ENCODE measurements around the gene DNAJA2.
"Not testable (repeated sequence)": the region's sequence is repeated elsewhere in the genome, so short reads cannot be mapped to it uniquely, and the experiment has no call there.

DNAJA2 gene
- 112 to 279 (median 194) reads per million in 9 experiments for total RNA-seq

DNA sequence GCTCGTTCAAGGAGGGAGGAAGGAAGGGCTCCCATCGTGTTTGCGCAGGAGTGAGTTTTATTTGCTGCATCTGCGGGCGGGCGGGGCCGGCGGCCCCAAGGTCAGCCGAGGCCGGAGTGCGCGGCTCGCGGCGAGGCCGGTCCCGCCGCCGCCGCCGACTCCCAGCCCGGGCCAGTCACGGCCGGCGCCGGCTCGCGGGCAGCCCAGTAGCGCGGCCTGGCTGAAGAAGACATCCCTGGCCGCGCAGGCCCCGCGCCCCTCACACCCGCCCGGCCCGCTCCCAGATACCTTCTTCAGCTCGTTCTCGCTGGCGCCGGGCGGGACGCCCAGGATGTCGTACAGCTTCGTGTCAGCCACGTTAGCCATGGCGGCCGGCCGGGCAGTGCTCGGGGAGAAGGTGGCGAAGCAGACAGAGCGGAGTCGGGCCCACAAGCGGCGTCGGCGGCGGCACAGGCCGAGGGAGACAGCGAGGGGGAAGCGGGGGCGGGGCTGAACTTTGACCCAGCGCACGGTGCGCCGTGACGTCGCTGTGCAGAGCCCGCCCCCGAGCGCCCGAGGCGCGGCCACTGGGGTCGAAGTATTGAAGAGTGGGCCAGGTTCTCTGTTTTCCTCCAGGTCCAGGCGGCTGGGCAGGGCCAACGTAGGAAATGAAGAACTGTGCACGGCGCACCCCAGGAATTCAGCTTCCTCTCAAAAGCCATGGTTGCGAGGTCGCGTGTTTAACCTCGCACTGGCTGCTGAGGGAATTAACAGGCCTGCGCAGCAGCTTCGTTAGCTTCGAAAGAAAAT, at the start of gene DNAJA2:
DNAJA2 (minus strand) TSS at position 468 of the 789 bp plus-strand sequence; CDS start at position 366, 102 bp downstream.
- ATAC-seq (replicated peaks): peak; percentile 90

DNA sequence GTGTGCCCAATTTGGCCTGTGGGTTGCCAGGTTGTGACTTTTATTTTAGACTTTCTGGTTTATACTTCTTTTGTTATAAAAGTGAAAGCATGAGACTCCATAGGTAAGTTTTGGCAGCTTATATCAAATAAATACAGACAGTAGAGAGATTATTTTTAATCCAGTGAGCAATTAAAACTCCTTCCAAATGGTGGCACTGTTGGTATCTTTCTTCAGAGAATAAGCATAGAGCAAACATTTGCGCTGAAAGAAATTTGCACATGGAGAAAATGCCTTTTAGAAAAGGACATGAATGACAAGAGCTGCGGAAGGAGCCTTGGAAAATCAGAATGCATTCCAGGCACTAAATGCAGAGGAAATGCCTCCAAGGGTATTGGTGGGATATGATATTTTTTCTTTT, 46.1 kb upstream of the DNAJA2 start:
- Mint-ChIP-seq H3K27ac (no peak overlapping the region), H3K36me3 (ENCODE audit: insufficient read depth) (no peaks in the 10 kb centered on the region), H3K27me3 (peaks cover 0 to 6% of the 10 kb centered on the region in 2 donors), H3K4me1 (ENCODE audit: low read depth in 2 of 2) (peaks cover 17 to 19% of the 10 kb centered on the region in 2 donors), H3K9me3 (no peaks in the 10 kb centered on the region), H3K4me3 (no peak overlapping the region)
- no peak for ATAC-seq (replicated peaks)
- no peak for DNase-seq

More for the DNA sequence above, at the start of gene DNAJA2:
- Mint-ChIP-seq H3K27me3 (no peaks in the 10 kb centered on the region), H3K9me3 (no peaks in the 10 kb centered on the region), H3K4me1 (ENCODE audit: low read depth in 2 of 2) (peaks cover 24 to 37% of the 10 kb centered on the region in 2 donors), H3K36me3 (ENCODE audit: insufficient read depth) (peaks cover 61% of the 10 kb centered on the region), H3K4me3 (peak within 1 kb of the TSS; percentile 90 to 91), H3K27ac (peak within 1 kb of the TSS; percentile 99)
- peak; percentile 92 to 93 (median 92) for DNase-seq

- no peaks in the 10 kb centered on the region for H3K36me3 Mint-ChIP-seq (ENCODE audit: insufficient read depth)
- no peak overlapping the region for H3K4me3 Mint-ChIP-seq
- DNase-seq (peak in 2 of 3 experiments; percentile 25 to 30), ATAC-seq (replicated peaks) (peak; percentile 84)
- H3K27ac Mint-ChIP-seq: no peak overlapping the region
- H3K4me1 Mint-ChIP-seq (ENCODE audit: low read depth in 2 of 2): peaks cover 17 to 19% of the 10 kb centered on the region in 2 donors
- H3K27me3 Mint-ChIP-seq: peaks cover 0 to 6% of the 10 kb centered on the region in 2 donors
- no peaks in the 10 kb centered on the region for H3K9me3 Mint-ChIP-seq
These were observed 44.9 kb upstream of the DNAJA2 start for GRCh38 chr16:47018223-47018891.

- peaks cover 0 to 3% of the 10 kb centered on the region in 2 donors for H3K27me3 Mint-ChIP-seq
- H3K9me3 Mint-ChIP-seq: no peaks in the 10 kb centered on the region
- H3K4me1 Mint-ChIP-seq (ENCODE audit: low read depth in 2 of 2): peaks cover 17 to 19% of the 10 kb centered on the region in 2 donors
- peak overlapping the region in 1 of 2 donors; percentile 73 for H3K27ac Mint-ChIP-seq
- no peaks in the 10 kb centered on the region for H3K36me3 Mint-ChIP-seq (ENCODE audit: insufficient read depth)
- DNase-seq: no peak
- ATAC-seq (replicated peaks): no peak
- H3K4me3 Mint-ChIP-seq: peak overlapping the region in 1 of 2 donors; percentile 35
These were observed 44.2 kb upstream of the DNAJA2 start for GRCh38 chr16:47017636-47018035.

DNA sequence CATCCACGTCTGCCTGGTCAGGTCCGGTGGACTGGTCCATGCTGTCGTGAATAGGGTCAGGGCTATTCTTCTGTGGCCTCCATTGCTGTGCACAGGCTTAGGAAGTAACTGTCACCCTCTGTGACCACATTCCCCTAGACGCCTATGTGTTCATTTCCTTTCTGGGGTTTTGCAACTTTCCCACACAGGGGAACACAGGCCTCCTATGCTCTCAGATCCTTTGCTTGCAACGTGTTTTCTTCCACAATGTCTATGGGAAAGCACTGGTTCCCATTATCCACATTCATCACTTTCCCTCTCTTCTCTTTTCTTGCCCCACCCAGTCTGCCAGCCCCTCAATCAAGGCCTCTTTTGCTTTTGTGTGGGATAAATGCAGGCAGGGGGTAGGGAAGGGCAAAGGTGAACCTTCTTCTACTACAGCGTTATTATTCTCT, 43.2 kb upstream of the DNAJA2 start:
- peak overlapping the region in 1 of 2 donors; percentile 15 for H3K27ac Mint-ChIP-seq
- H3K4me3 Mint-ChIP-seq: peak overlapping the region; percentile 43 to 55
- DNase-seq: peak; percentile 10 to 27 (median 11)
- peak; percentile 92 for ATAC-seq (replicated peaks)
- H3K27me3 Mint-ChIP-seq: no peaks in the 10 kb centered on the region
- no peaks in the 10 kb centered on the region for H3K36me3 Mint-ChIP-seq (ENCODE audit: insufficient read depth)
- no peaks in the 10 kb centered on the region for H3K9me3 Mint-ChIP-seq
- H3K4me1 Mint-ChIP-seq (ENCODE audit: low read depth in 2 of 2): peaks cover 17 to 19% of the 10 kb centered on the region in 2 donors

GRCh38 chr16:47013910-47014309, 40.4 kb upstream of the DNAJA2 start:
- DNase-seq (no peak), ATAC-seq (replicated peaks) (no peak)
- H3K27me3 Mint-ChIP-seq: no peaks in the 10 kb centered on the region
- peaks cover 17 to 19% of the 10 kb centered on the region in 2 donors for H3K4me1 Mint-ChIP-seq (ENCODE audit: low read depth in 2 of 2)
- no peaks in the 10 kb centered on the region for H3K9me3 Mint-ChIP-seq
- no peak overlapping the region for H3K4me3 Mint-ChIP-seq
- no peak overlapping the region for H3K27ac Mint-ChIP-seq
- H3K36me3 Mint-ChIP-seq (ENCODE audit: insufficient read depth): no peaks in the 10 kb centered on the region

- Mint-ChIP-seq H3K4me1 (ENCODE audit: low read depth in 2 of 2) (peaks cover 17 to 19% of the 10 kb centered on the region in 2 donors), H3K36me3 (ENCODE audit: insufficient read depth) (no peaks in the 10 kb centered on the region), H3K4me3 (no peak overlapping the region), H3K27ac (no peak overlapping the region), H3K9me3 (no peaks in the 10 kb centered on the region), H3K27me3 (no peaks in the 10 kb centered on the region)
- DNase-seq (no peak), ATAC-seq (replicated peaks) (no peak)
These were observed 39.7 kb upstream of the DNAJA2 start for GRCh38 chr16:47013172-47013571.

DNA sequence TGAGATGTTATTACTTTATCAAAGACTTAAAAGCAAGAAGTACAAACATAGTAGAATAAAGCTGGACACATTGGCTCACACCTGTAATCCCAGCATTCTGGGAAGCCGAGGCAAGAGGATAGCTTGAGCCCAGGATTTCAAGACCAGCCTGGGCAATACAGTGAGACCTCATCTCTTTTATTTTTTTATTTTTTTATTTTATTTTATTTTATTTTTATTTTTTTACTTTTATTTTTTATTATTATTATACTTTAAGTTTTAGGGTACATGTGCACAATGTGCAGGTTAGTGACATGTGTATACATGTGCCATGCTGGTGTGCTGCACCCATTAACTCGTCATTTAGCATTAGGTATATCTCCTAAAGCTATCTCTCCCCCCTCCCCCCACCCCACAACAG, 37.3 kb upstream of the DNAJA2 start:
- H3K27ac Mint-ChIP-seq: not testable (repeated sequence)

DNA sequence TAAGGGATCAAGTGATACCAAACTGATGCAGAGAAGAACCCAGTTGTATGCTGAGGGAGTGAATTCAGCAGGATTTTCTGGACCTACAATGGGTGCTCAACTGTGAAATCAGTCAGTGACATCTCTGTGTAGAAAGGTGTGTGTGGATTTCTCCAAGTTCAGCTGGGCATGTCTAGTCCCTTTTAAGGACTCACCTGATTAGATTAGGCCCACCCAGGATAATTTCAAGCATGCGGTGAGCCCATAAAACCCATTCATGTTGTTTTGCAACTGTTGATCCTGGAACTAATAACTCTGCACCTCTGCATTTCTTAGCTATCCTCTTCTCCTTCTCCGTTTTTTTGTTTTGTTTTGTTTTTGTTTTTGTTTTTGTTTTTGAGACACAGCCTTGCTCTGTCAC, 35.1 kb upstream of the DNAJA2 start:
- no peaks in the 10 kb centered on the region for H3K4me1 Mint-ChIP-seq (ENCODE audit: low read depth in 2 of 2)
- DNase-seq (no peak), ATAC-seq (replicated peaks) (no peak)
- no peaks in the 10 kb centered on the region for H3K27me3 Mint-ChIP-seq
- H3K9me3 Mint-ChIP-seq: no peaks in the 10 kb centered on the region
- H3K36me3 Mint-ChIP-seq (ENCODE audit: insufficient read depth): no peaks in the 10 kb centered on the region
- H3K27ac Mint-ChIP-seq: peak overlapping the region in 1 of 2 donors; percentile 49
- no peak overlapping the region for H3K4me3 Mint-ChIP-seq

More for the DNA sequence above, 37.3 kb upstream of the DNAJA2 start:
- not testable (repeated sequence) for ATAC-seq (replicated peaks); H3K36me3 Mint-ChIP-seq (ENCODE audit: insufficient read depth); H3K4me3 Mint-ChIP-seq; H3K4me1 Mint-ChIP-seq (ENCODE audit: low read depth in 2 of 2); H3K27me3 Mint-ChIP-seq; DNase-seq; H3K9me3 Mint-ChIP-seq

- DNase-seq (no peak), ATAC-seq (replicated peaks) (no peak)
- no peaks in the 10 kb centered on the region for H3K4me1 Mint-ChIP-seq (ENCODE audit: low read depth in 2 of 2)
- no peaks in the 10 kb centered on the region for H3K36me3 Mint-ChIP-seq (ENCODE audit: insufficient read depth)
- H3K4me3 Mint-ChIP-seq: no peak overlapping the region
- H3K27me3 Mint-ChIP-seq: no peaks in the 10 kb centered on the region
- H3K27ac Mint-ChIP-seq: no peak overlapping the region
- H3K9me3 Mint-ChIP-seq: no peaks in the 10 kb centered on the region
These were observed 34.7 kb upstream of the DNAJA2 start for GRCh38 chr16:47008174-47008573.

GRCh38 chr16:47004652-47005051, 31.2 kb upstream of the DNAJA2 start:
- Mint-ChIP-seq H3K36me3 (ENCODE audit: insufficient read depth) (no peaks in the 10 kb centered on the region), H3K4me3 (no peak overlapping the region), H3K4me1 (ENCODE audit: low read depth in 2 of 2) (no peaks in the 10 kb centered on the region), H3K27ac (no peak overlapping the region), H3K27me3 (no peaks in the 10 kb centered on the region), H3K9me3 (no peaks in the 10 kb centered on the region)
- ATAC-seq (replicated peaks) (no peak), DNase-seq (no peak)

DNA sequence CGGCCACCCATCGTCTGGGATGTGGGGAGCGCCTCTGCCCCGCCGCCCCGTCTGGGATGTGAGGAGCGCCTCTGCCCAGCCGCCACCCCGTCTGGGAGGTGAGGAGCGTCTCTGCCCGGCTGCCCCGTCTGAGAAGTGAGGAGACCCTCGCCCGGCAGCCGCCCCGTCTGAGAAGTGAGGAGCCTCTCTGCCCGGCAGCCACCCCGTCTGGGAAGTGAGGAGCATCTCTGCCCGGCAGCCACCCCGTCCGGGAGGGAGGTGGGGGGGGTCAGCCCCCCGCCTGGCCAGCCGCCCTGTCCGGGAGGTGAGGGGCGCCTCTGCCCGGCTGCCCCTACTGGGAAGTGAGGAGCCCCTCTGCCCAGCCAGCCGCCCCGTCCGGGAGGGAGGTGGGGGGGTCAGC, 26.6 kb upstream of the DNAJA2 start:
- not testable (repeated sequence) for H3K36me3 Mint-ChIP-seq (ENCODE audit: insufficient read depth); H3K27me3 Mint-ChIP-seq; H3K9me3 Mint-ChIP-seq; H3K27ac Mint-ChIP-seq; DNase-seq; H3K4me3 Mint-ChIP-seq; ATAC-seq (replicated peaks); H3K4me1 Mint-ChIP-seq (ENCODE audit: low read depth in 2 of 2)

- Mint-ChIP-seq H3K9me3 (no peaks in the 10 kb centered on the region), H3K27me3 (no peaks in the 10 kb centered on the region), H3K4me3 (no peak overlapping the region), H3K27ac (no peak overlapping the region), H3K4me1 (ENCODE audit: low read depth in 2 of 2) (no peaks in the 10 kb centered on the region), H3K36me3 (ENCODE audit: insufficient read depth) (no peaks in the 10 kb centered on the region)
- DNase-seq (no peak), ATAC-seq (replicated peaks) (no peak)
These were observed 24.4 kb upstream of the DNAJA2 start for GRCh38 chr16:46997844-46998243.

Measured in effector memory CD8-positive, alpha-beta T cell (primary cell).